GM12878 (cell line): Measurements from ENCODE around the gene PHOX2A. TPM values are rescaled to one million over a fixed set of nuclear protein-coding genes. Genes with fewer than 3 reads are reported as not detected.

Experiments
- ATAC-seq: fragments of 200-7000 bp; cut with Tn5 transposase; 3 replicates; pipeline ENCODE4 v1.9.1; 2020; ENCODE audit warnings: mild to moderate bottlenecking, moderate library complexity
- BruUV-seq: library from RNA; stranded (reverse); fragments of 400-500 nt; replicated peaks from 2 replicates; lab custom pipeline; 2021; lab: Mats Ljungman, UMichigan
- CTCF ChIA-PET: fragments of 300-600 bp; sonication (Branson Sonifier 250); formaldehyde crosslinking; extraction: SDS; loops from one replicate; lab custom pipeline; 2021; ENCODE audit warnings: inconsistent platforms; lab: Yijun Ruan, JAX
- POLR2A ChIA-PET: fragments of 350-600 bp; formaldehyde crosslinking; extraction: SDS; loops from one replicate; lab custom pipeline; 2021; ENCODE audit warnings: inconsistent platforms; lab: Charles Lee
- RAD21 ChIA-PET: fragments of 300-600 bp; sonication (Branson Sonifier 250); formaldehyde crosslinking; loops from one replicate; lab custom pipeline; 2023; ENCODE audit warnings: antibody characterized with exemption; ENCODE audit not compliant: unreplicated experiment; lab: Charles Lee
- SMC1A ChIA-PET: fragments of 300-600 bp; sonication (Branson Sonifier 250); formaldehyde crosslinking; loops from one replicate; lab custom pipeline; 2023; ENCODE audit not compliant: unreplicated experiment, uncharacterized antibody; lab: Charles Lee
- DNase-seq: peaks from one replicate; pipeline ENCODE4 v3.0.0-alpha.2; 2011; ENCODE audit warnings: low read depth, low spot score
- FAIRE-seq: peaks from 3 replicates; lab custom pipeline; 2011; peaks lifted over from hg19 to GRCh38; lab: Jason Lieb, UNC
- H2AFZ ChIP-seq: 2 replicates; pipeline ENCODE4 v1.6.0; 2011; ENCODE audit warnings: low read depth, low read length, control low read depth; ENCODE audit not compliant: control insufficient read depth
- H3K27ac ChIP-seq: 2 replicates; pipeline ENCODE4 v1.5.1; 2011; ENCODE audit warnings: control low read depth; ENCODE audit not compliant: control insufficient read depth, insufficient read depth
- H3K27me3 ChIP-seq, 2 experiments: replicated peaks in 1 of 2; 2 replicates each; pipeline versions ENCODE4 v1.6.0 to v1.6.1; 2011; ENCODE audit warnings: low read length in 1 of 2; ENCODE audit not compliant: control insufficient read depth in 2 of 2, insufficient read depth in 2 of 2
- H3K36me3 ChIP-seq, 2 experiments: 2 replicates each; pipeline ENCODE4 v1.5.1; 2011; ENCODE audit warnings: low read length in 1 of 2; ENCODE audit not compliant: control insufficient read depth in 2 of 2, insufficient read depth in 2 of 2
- H3K4me1 ChIP-seq: 2 replicates; pipeline ENCODE4 v1.6.1; 2011; ENCODE audit warnings: mild to moderate bottlenecking, low read length, moderate library complexity, mixed read lengths; ENCODE audit not compliant: control insufficient read depth, insufficient read depth
- H3K4me2 ChIP-seq: 2 replicates; pipeline ENCODE4 v1.6.0; 2011; ENCODE audit warnings: control low read depth; ENCODE audit not compliant: control insufficient read depth, insufficient read depth
- H3K4me3 ChIP-seq: fragments of 200-600 bp; sonication (generic); 2 replicates; pipeline ENCODE4 v1.5.1; 2016
- H3K79me2 ChIP-seq: 2 replicates; pipeline ENCODE4 v1.6.0; 2011; ENCODE audit warnings: low read length; ENCODE audit not compliant: control insufficient read depth, insufficient read depth
- H3K9ac ChIP-seq: 2 replicates; pipeline ENCODE4 v1.8.0; 2011; ENCODE audit warnings: low read length, control low read depth, mixed read lengths; ENCODE audit not compliant: control insufficient read depth, insufficient read depth
- H3K9me3 ChIP-seq: replicated peaks from 3 replicates; pipeline ENCODE4 v1.5.1; 2011; ENCODE audit warnings: mild to moderate bottlenecking, low read length; ENCODE audit not compliant: control insufficient read depth, insufficient read depth
- H4K20me1 ChIP-seq: 2 replicates; pipeline ENCODE4 v1.6.0; 2011; ENCODE audit not compliant: control insufficient read depth, insufficient read depth
- EGR1 ChIP-seq, 2 experiments: IDR thresholded peaks; 1 replicate in 1 of 2; 2 replicates in 1 of 2; pipeline ENCODE4 v1.6.1; 2011 to 2012; ENCODE audit warnings: low read depth in 2 of 2, low read length in 2 of 2, borderline replicate concordance in 1 of 2, mild to moderate bottlenecking in 1 of 2, moderate library complexity in 1 of 2
- HCFC1 ChIP-seq: fragments of 150-350 bp; IDR thresholded peaks from 2 replicates; pipeline ENCODE4 v1.6.1; 2014; ENCODE audit warnings: low read length
- HDAC6 ChIP-seq: fragments of 200-600 bp; sonication (generic); IDR thresholded peaks from one replicate; pipeline ENCODE4 v1.8.0; 2017; ENCODE audit warnings: antibody characterized with exemption; ENCODE audit not compliant: unreplicated experiment
- IKZF2 ChIP-seq, 2 experiments: fragments of 450-650 bp; IDR thresholded peaks; 2 replicates each; pipeline ENCODE4 v1.6.1; 2017; ENCODE audit warnings: mild to moderate bottlenecking in 2 of 2, moderate library complexity in 2 of 2
- MXI1 ChIP-seq: fragments of 150-350 bp; IDR thresholded peaks from 2 replicates; pipeline ENCODE4 v1.6.1; 2011; ENCODE audit warnings: low read depth, mild to moderate bottlenecking, inconsistent platforms, low read length, improper control_type of control experiment
- NBN ChIP-seq: fragments of 450-650 bp; IDR thresholded peaks from 2 replicates; pipeline ENCODE4 v1.6.1; 2016
- RUNX3 ChIP-seq: IDR thresholded peaks from 2 replicates; pipeline ENCODE4 v1.6.1; 2012; ENCODE audit warnings: low read length, inconsistent platforms
- ZNF217 ChIP-seq: fragments of 450-650 bp; IDR thresholded peaks from 2 replicates; pipeline ENCODE4 v1.6.1; 2017; ENCODE audit warnings: antibody characterized with exemption, mild to moderate bottlenecking
- WGBS: methylation state at CpG from one replicate; pipeline ENCODE4 v1.1.6; 2016; ENCODE audit warnings: low lambda C conversion rate; ENCODE audit not compliant: insufficient replicate concordance, insufficient coverage; ENCODE audit errors: missing lambda C conversion rate; 5-methylcytosine and 5-hydroxymethylcytosine counted together
- in situ Hi-C: fragments of 300-500 bp; cut with MboI; formaldehyde crosslinking; loops from 9 replicates; pipeline ENCODE4 v1.14.3; 2018; ENCODE audit warnings: mixed read lengths
- intact Hi-C: fragments of 100-400 bp; cut with micrococcal nuclease; formaldehyde crosslinking; loops from one replicate; pipeline ENCODE4 v1.14.2; 2022; ENCODE audit not compliant: unreplicated experiment
- polyA plus RNA-seq, 11 experiments: library from polyadenylated mRNA; depleted of rRNA in 4 of 11; unstranded in 6 of 11; stranded (reverse) in 5 of 11; fragments of >200 nt; fragmentation: Nextera tagmentation in 4 of 11; fragmentation: Illumina TruSeq in 1 of 11; extraction: Ambion mirVana in 4 of 11; extraction: Trizol in 1 of 11; gene quantifications; 1 replicate in 1 of 11; 2 replicates in 10 of 11; pipeline versions ENCODE4 v1.2.1 to v1.2.3, GENCODE V29; 2011 to 2016; ENCODE audit warnings: inconsistent platforms in 2 of 11, missing spikeins in 2 of 11, low read depth in 1 of 11
- total RNA-seq, 4 experiments: library from RNA; depleted of rRNA in 3 of 4; stranded (reverse); fragments of >200 nt in 3 of 4; fragmentation: Illumina TruSeq in 1 of 4; extraction: Trizol in 1 of 4; gene quantifications; 2 replicates each; pipeline versions ENCODE4 v1.2.1 to v1.2.3, GENCODE V29; 2013 to 2021
- TF ChIP-seq, protein P1 (sequence below): fragments of 450-650 bp; conservative IDR thresholded peaks from 2 replicates; pipeline ENCODE4 v1.6.1; 2017; ENCODE audit warnings: mild to moderate bottlenecking, moderate library complexity
- TF ChIP-seq, protein P2 (sequence below): fragments of 450-650 bp; formaldehyde crosslinking; IDR thresholded peaks from 2 replicates; pipeline ENCODE4 v1.4.0; 2020; ENCODE audit warnings: mild to moderate bottlenecking, moderate library complexity

PHOX2A gene
- total and polyA plus RNA-seq, 10 of the 15 experiments (the other 5 are each of a cell fraction or from before 2014, with no cell fraction given): not detected

DNA sequence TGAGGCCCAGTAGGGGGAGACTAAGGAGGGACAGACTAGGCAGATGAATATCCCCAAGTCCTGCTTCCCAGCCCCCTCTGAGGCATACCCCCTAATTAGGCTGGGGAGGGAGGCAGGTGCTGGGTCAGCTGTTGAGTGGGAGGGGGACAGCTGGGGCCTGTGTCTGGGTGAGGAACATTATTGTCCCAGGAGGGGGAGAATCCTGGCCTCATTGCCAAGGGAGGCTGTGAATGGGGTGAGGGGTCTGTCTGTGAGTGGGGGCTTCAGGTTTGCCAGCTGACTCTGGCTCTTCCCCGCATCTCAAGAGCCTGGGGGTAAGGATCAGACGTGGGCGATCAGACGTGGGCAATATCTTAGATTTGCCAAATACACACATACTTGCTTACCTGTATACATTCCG lies 17.3 kb downstream of the PHOX2A start:
- in situ Hi-C loops: no loop called here
- ATAC-seq (no peak), FAIRE-seq (no peak), DNase-seq (no peak)
- Histone ChIP-seq H3K27me3 (no peaks in the 10 kb centered on the region), H3K9me3 (no peaks in the 10 kb centered on the region), H2AFZ (no peak overlapping the region), H3K79me2 (peaks cover 26% of the 10 kb centered on the region), H3K27ac (no peak overlapping the region), H3K4me1 (peaks cover 15% of the 10 kb centered on the region), H3K36me3 (peaks cover 13 to 25% of the 10 kb centered on the region in 2 experiments; a peak in 3 of 4 replicates), H4K20me1 (no peaks in the 10 kb centered on the region; the same call in 1 of the 2 replicates), H3K4me2 (peak overlapping the region; percentile 30; the same call in 1 of the 2 replicates), H3K9ac (no peak overlapping the region), H3K4me3 (no peak overlapping the region)
- WGBS: 100% methylated on average over 5 of the region's 5 CpGs
- SMC1A ChIA-PET: interaction anchor here (0.8 to 1.2 kb wide), 2 partner anchors 185 to 252 kb away, joined by 3 read pairs; no protein-coding TSS in a partner anchor
- CTCF ChIA-PET: interaction anchor here (1.0 to 2.3 kb wide), 7 partner anchors 12 to 204 kb away, joined by 3 to 14 read pairs (median 4); no protein-coding TSS in a partner anchor
- POLR2A ChIA-PET: interaction anchor here (0.7 kb wide), 2 partner anchors 13 to 233 kb away, joined by 3 read pairs; no protein-coding TSS in a partner anchor
- TF ChIP-seq HCFC1 (no peak), IKZF2 (IDR thresholded peaks at IDR 0.05) (no peak), HDAC6 (no peak), RUNX3 (no peak), NBN (no peak)
- intact Hi-C loops: no loop called here
- RAD21 ChIA-PET: no interaction called here
- no TSS peak for BruUV-seq

DNA sequence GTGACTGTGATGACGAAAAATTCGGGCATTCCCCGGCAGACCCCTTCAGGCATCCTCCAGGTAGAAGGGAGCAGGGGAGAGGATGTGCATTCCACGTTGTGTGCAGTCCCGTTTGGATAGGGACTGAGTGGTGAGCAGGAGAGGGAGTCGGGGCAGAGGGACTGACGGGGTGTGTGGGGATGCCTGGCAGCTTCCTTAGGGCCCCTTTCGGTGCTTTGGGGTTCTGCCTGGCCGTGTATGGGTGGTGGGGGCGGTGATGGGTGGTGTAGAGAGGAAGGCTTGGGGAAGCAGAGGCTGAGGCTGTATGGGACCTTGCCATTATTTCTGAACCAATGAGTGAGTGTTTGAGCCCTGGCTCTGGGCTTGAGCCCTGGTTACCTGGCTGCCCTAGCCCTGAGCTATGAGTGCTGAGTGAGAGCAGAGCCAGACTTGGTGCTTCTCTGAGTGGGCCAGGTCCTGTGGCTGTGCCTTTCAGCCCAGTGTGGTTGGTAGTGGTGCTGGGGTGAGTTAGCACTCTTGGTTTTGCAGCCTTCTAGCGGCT lies 18.5 kb downstream of the PHOX2A start:
- FAIRE-seq: peak; percentile 65
- peaks cover 26% of the 10 kb centered on the region for H3K79me2 ChIP-seq
- no peaks in the 10 kb centered on the region for H3K27me3 ChIP-seq
- no peak for DNase-seq
- ChIA-PET POLR2A (interaction anchor here (1.9 kb wide), 1 partner anchor 297 kb away, joined by 9 read pairs; the partner anchor contains the start of genes RNF121 and XNDC1N), CTCF (interaction anchor here (1.0 to 2.3 kb wide), 6 partner anchors 13 to 205 kb away, joined by 3 to 14 read pairs (median 4); no protein-coding TSS in a partner anchor), SMC1A (interaction anchor here (0.5 to 1.6 kb wide), 3 partner anchors 11 to 1771 kb away, joined by 3 to 6 read pairs (median 3); no protein-coding TSS in a partner anchor), RAD21 (interaction anchor here (1.8 to 2.3 kb wide), 2 partner anchors 12 to 206 kb away, joined by 5 read pairs; no protein-coding TSS in a partner anchor)
- peak; percentile 8 for ATAC-seq
- in situ Hi-C loops: no loop called here
- H3K9me3 ChIP-seq: no peaks in the 10 kb centered on the region
- H3K27ac ChIP-seq: peak overlapping the region; percentile 63
- peak overlapping the region; percentile 98 for H3K4me2 ChIP-seq
- H3K4me3 ChIP-seq: peak overlapping the region; percentile 99
- intact Hi-C loops: no loop called here
- peaks cover 23% of the 10 kb centered on the region for H3K4me1 ChIP-seq
- H3K36me3 ChIP-seq: peaks cover 8 to 18% of the 10 kb centered on the region in 2 experiments; a peak in 3 of 4 replicates
- no TSS peak for BruUV-seq
- WGBS: 1% methylated on average over 11 of the region's 11 CpGs
- no peaks in the 10 kb centered on the region; the same call in 1 of the 2 replicates for H4K20me1 ChIP-seq
- H3K9ac ChIP-seq: peak overlapping the region; percentile 89
- peak overlapping the region; percentile 45 for H2AFZ ChIP-seq
- TF ChIP-seq MXI1: no peak
- TF ChIP-seq EGR1 (IDR thresholded peaks at IDR 0.05; ENCODE audit: borderline replicate concordance in 1 of 2, low read depth in 2 of 2, low read length in 2 of 2): 0 out of 3 replicates have a peak, but pooled peaks of 1 of the 2 experiments have one; percentile 35
- TF ChIP-seq, protein P1, sequence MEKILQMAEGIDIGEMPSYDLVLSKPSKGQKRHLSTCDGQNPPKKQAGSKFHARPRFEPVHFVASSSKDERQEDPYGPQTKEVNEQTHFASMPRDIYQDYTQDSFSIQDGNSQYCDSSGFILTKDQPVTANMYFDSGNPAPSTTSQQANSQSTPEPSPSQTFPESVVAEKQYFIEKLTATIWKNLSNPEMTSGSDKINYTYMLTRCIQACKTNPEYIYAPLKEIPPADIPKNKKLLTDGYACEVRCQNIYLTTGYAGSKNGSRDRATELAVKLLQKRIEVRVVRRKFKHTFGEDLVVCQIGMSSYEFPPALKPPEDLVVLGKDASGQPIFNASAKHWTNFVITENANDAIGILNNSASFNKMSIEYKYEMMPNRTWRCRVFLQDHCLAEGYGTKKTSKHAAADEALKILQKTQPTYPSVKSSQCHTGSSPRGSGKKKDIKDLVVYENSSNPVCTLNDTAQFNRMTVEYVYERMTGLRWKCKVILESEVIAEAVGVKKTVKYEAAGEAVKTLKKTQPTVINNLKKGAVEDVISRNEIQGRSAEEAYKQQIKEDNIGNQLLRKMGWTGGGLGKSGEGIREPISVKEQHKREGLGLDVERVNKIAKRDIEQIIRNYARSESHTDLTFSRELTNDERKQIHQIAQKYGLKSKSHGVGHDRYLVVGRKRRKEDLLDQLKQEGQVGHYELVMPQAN: no peak
- TF ChIP-seq, protein P2, sequence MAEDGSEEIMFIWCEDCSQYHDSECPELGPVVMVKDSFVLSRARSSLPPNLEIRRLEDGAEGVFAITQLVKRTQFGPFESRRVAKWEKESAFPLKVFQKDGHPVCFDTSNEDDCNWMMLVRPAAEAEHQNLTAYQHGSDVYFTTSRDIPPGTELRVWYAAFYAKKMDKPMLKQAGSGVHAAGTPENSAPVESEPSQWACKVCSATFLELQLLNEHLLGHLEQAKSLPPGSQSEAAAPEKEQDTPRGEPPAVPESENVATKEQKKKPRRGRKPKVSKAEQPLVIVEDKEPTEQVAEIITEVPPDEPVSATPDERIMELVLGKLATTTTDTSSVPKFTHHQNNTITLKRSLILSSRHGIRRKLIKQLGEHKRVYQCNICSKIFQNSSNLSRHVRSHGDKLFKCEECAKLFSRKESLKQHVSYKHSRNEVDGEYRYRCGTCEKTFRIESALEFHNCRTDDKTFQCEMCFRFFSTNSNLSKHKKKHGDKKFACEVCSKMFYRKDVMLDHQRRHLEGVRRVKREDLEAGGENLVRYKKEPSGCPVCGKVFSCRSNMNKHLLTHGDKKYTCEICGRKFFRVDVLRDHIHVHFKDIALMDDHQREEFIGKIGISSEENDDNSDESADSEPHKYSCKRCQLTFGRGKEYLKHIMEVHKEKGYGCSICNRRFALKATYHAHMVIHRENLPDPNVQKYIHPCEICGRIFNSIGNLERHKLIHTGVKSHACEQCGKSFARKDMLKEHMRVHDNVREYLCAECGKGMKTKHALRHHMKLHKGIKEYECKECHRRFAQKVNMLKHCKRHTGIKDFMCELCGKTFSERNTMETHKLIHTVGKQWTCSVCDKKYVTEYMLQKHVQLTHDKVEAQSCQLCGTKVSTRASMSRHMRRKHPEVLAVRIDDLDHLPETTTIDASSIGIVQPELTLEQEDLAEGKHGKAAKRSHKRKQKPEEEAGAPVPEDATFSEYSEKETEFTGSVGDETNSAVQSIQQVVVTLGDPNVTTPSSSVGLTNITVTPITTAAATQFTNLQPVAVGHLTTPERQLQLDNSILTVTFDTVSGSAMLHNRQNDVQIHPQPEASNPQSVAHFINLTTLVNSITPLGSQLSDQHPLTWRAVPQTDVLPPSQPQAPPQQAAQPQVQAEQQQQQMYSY: no peak
- no peak for TF ChIP-seq ZNF217
